GM18499 (cell line): ENCODE results near the gene LPP.

Experiments
- ATAC-seq: cut with Tn5 transposase; IDR thresholded peaks from one replicate; pipeline ENCODE4 v1.9.1; 2021; ENCODE audit warnings: moderate number of reproducible peaks; ENCODE audit not compliant: insufficient read depth, unreplicated experiment

The LPP gene

GRCh38 chr3:188316021-188316722, 162.2 kb downstream of the LPP start:
- ATAC-seq, result no peak

GRCh38 chr3:188316723-188317070, 162.7 kb downstream of the LPP start:
- no peak for ATAC-seq

- ATAC-seq, result no peak
Observed at GRCh38 chr3:188319569-188319968, 165.6 kb downstream of the LPP start.

GRCh38 chr3:188320757-188321156, 166.8 kb downstream of the LPP start:
- no peak for ATAC-seq

GRCh38 chr3:188321258-188321657, 167.3 kb downstream of the LPP start:
- ATAC-seq, result no peak

- ATAC-seq, result no peak
Observed at GRCh38 chr3:188322135-188322887, 168.4 kb downstream of the LPP start.

DNA sequence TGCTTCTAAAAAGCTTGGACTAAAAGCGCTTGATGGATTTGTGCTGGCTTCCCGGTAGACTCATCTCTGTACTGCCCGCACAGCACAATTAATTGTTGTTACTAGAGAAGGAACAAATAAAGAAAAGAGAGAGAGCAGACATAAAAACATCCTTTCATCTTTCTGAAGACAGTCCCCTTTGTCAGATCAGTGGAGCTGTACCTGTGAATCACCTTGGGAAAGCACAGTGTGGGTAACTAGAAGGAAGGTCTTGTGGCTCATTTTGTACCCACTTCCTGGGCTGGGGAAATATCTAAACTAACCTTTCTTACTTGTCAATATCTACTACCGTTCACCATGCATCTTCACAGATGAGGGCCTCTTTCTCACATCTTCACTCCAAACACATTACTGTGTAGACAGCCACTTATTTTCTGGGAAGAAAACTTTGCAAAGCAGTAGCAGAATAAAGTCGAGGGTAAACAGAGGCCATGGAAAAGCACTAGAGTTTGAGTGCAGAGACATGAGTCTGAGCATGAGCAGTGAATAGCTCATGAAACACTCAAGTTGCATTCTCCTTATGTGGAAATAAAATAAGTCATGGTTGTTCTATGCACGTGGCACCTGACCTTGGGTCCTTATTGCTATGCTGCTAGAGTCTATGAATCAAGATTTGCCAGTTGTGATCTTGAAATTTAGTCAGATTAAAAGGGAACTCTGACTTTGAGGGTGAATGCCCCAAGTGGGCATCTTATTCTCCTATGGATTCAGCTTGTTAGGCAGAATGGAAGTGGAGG, 169.3 kb downstream of the LPP start:
- no peak for ATAC-seq

DNA sequence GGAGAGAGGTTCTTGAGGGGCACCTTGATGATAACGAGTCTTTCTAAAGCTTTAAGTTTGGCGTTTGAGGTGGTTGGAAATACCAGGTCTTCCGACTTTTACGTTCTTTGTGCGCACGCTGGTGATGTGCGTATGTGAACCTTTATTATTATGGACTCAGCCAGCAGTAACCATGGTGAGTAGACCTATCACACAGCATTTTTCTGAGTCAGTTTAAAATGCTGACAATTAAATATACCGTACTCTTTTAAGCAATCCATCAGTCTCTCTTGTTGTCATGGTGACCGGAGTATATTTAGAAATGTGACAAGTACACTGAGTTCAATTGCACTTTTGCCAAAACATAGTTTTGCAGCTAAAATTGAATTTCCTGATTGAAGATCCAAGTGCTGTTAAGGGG, 172.2 kb downstream of the LPP start:
- no peak for ATAC-seq

DNA sequence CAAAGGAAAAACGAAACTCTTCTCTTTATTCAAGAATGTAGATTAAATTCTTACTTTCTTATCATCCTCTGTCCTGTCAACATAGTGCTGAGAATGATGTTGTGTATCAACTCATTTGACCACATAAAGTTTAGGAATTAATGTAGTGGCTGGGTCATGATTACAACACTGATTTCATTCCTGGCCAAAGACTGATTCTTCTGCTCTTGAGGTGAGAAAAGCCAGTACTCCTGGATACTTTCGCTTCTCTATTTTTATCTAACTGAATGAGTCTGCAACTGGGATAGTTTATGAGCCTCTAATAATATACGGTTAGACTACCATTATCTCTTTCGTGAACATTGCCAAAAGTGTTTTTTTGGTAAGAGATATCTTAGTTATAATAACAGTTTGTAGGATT, 173.0 kb downstream of the LPP start:
- no peak for ATAC-seq

GRCh38 chr3:188327433-188327832, 173.5 kb downstream of the LPP start:
- ATAC-seq, result no peak

DNA sequence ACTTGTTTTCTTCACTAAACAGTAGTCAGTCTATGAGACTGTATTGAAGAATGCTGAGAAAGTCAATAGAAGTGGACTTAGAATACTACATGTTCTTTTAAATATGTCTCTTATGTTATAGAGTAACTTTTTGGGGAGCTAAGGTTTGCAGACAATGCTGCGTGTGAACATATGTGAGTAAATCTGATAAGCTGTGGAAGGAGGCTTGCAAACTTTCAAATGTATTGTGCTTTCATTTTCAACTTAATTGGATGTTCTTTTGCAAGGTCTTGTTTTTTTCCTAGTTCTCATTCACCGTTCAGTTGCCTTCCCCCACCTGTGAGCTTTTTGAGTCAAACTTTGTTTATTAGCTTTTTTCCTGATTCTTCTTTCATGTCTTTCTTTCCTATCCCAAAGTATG, 176.2 kb downstream of the LPP start:
- no peak for ATAC-seq

- no peak for ATAC-seq
Observed at GRCh38 chr3:188331166-188331565, 177.2 kb downstream of the LPP start.

DNA sequence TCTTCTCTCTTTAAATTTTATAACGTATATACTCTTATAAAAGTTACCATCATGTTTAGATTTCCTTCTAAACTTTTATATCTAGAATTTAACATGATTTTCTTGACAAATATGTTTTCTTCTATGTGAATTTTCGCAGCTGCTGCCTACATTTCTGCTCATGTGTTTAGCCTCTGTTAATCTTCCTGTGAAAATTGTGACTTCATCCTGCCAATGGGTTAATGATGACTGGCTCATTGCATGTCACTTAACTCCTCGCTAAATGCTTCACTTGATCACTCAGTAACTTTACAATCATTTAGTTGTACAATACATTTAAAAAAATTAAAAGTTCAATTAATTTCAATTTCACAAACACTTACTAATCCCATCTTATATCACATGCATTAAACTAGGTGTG, 178.1 kb downstream of the LPP start:
- ATAC-seq, result no peak

DNA sequence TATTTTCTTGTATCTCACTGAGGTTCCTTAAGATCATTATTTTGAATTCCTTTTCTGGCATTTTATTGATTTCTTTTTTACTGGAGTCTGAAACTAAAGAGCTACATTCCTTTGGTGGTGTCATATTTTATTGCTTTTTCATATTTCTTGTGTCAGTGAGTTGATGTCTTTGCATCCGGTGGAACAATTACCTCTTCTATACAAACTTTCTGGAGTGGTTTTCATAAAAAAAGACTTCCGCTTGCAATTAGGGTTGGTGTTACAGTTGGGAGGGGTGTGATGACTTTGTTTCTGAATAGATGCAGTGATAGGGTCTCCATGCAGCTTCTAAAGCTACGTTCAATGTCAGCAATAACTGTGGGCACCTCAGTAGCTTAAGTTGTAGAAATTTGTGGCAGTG, 181.7 kb downstream of the LPP start:
- no peak for ATAC-seq

DNA sequence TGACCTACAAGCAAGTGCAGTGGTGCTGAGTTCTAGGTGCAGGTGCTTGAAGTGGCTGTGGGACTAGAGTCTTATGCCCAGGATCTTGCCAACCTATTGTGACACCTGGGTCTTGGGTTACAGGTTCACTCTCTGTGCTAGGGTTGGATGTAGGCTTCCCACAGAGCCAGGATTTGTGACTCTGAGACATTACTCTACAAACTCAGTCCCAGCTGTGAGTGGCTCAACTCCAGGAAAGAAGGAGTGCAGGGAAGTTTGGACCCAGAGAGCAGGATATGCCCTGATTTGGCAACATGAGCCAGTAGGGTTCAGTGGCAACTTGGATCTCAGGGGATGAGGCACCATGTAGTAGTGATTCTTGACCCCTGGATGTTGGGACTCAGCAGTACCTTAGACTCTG, 182.2 kb downstream of the LPP start:
- ATAC-seq, result no peak

DNA sequence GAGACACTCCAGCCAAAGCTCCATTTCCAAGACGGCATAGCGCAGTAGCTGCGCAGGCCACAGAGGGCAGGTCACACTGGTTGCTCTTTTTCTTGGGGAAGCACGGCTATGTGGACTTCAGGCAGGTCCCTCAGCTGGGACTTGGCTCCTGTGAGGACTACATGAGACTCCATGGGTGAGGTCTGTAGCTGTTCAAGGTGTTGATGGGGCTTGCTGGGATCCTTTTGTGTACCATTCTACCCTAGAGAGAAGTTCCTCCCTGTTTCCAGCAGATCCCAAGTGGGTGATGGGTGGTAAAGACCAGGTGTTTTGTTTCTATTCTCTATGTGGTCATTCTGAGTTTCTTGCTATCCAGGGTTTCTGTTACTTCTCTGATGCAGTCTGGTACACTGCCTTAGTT, 183.3 kb downstream of the LPP start:
- no peak for ATAC-seq

GRCh38 chr3:188338086-188338485, 184.1 kb downstream of the LPP start:
- ATAC-seq, result no peak

GRCh38 chr3:188339410-188340295, 185.7 kb downstream of the LPP start:
- ATAC-seq, result peak; percentile 69

DNA sequence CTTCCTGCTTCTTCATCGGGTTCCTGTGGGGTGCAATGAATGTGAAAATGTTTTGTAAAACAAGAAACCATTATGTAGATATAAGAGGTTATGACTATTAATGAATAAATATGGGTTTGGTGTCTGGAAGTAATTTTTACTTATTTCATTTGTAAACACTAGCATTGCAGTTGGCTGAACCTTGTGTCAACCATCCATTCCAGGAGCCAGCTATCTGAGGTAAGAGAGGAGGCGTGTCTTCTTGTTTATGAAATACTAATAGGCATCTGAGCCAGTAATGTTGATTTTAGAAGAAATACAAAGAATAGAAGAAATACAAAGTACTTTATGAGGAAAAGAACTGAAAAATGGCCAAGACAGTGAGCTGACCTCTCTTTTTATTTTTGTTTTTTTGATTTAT, 187.5 kb downstream of the LPP start:
- no peak for ATAC-seq

GRCh38 chr3:188342991-188343732, 189.2 kb downstream of the LPP start:
- no peak for ATAC-seq
